Measurements from ENCODE around the gene CENPP. TPM values are rescaled to one million over a fixed set of nuclear protein-coding genes. Genes with fewer than 3 reads are reported as not detected.

Gene CENPP
- total RNA-seq, 1 donor from 2014 or later, result 1.2 TPM

DNA sequence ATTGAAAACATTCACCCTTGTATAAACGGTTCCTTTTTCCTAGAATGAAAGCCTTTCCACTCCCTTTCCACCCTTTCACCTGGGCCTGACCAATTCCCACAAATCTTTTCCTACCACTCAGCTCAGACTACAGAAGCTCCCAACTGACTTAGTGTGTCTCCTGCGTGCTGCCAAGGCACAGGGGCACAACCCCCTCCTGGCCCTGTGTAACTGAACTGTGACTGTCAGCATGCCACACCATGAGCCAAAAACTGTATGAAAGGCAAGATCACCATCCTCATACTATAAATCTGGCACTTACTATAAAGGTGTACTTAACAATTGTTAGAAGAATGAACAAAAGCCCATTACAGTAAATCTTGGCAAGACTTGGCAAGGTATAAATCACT is 12.1 kb upstream of the CENPP start:
- DNase-seq (ENCODE audit: low read depth), result no peak

DNA sequence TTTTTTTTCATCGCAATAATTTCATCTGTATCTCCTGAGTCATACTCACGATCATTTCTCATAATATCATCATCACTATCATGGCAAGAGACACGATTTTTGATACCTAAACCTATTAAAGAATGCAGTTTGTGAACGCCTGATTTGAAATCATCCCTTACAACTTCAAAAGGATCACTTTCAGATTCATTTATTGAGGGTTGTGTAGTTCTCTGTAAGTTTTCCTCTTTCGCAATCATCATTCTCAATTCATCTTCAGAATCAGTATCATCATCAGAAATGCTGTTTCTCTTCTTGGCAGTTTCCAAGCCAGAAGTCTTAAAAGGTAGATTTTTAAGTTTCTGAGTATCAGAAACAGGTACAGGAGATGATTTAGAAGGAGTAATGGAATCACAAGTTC is 10.3 kb upstream of the CENPP start:
- no peak for DNase-seq (ENCODE audit: low read depth)

GRCh38 chr9:92324431-92324830 is 1.3 kb upstream of the CENPP start:
- no peak for DNase-seq (ENCODE audit: low read depth)

GRCh38 chr9:92324889-92325268 is 874 bp upstream of the CENPP start:
- no peak for DNase-seq (ENCODE audit: low read depth)

GRCh38 chr9:92325991-92326500 is 293 bp downstream of the CENPP start:
- DNase-seq (ENCODE audit: low read depth), result no peak

GRCh38 chr9:92327283-92327850 is 1.6 kb downstream of the CENPP start:
- DNase-seq (ENCODE audit: low read depth), result no peak

DNA sequence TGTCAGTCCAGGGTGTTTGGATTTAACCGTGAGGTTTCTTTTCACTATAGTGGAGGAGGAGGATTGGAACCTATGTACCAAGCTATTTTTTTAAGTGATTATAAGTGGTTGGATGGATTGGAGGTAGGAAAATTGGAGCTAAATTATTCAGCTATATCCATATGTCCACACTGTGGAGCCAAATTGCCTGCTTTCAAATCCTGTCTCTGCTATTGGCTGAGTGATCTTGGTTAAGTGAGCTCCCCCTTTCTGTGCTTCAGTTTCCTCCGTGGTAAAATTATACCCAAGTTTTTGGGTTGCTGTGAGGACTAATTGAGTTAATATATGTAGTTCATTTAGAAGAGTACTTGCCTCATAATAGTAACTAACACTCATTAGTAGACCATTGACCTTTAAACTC is 2.5 kb downstream of the CENPP start:
- peak; percentile 48 for DNase-seq (ENCODE audit: low read depth)

DNA sequence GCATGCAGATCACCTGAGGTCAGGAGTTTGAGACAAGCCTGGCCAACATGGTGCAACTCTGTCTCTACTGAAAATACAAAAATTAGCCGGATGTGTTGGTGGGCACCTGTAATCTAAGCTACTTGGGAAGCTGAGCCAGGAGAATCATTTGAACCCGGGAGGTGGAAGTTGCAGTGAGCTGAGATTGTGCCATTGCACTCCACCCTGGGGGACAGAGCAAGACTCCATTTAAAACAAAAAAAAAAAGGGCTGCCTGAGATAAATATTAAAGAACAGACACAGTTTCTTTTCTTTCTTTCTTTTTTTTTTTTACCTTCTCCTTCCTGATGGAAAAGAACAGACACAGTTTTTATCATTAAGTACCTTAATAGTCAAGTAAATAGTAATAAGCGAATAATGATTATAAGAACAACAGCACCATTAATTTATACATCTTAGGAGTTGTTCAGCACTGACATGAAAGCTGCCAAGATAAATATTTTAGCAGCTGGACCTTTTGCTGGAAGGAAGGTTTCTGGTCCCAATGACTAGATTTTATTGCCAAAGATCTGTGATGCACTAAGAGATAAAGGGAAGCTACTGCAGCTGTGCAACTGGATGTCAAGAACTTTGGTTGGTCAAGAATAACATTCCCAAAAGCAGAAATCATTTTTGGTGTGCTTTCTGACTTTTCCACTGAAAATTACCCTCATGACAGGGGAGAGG is 7.0 kb downstream of the CENPP start:
- no peak for DNase-seq (ENCODE audit: low read depth)

GRCh38 chr9:92333282-92333634 is 7.5 kb downstream of the CENPP start:
- no peak for DNase-seq (ENCODE audit: low read depth)

GRCh38 chr9:92341578-92341977 is 15.8 kb downstream of the CENPP start:
- DNase-seq (ENCODE audit: low read depth), result no peak

DNA sequence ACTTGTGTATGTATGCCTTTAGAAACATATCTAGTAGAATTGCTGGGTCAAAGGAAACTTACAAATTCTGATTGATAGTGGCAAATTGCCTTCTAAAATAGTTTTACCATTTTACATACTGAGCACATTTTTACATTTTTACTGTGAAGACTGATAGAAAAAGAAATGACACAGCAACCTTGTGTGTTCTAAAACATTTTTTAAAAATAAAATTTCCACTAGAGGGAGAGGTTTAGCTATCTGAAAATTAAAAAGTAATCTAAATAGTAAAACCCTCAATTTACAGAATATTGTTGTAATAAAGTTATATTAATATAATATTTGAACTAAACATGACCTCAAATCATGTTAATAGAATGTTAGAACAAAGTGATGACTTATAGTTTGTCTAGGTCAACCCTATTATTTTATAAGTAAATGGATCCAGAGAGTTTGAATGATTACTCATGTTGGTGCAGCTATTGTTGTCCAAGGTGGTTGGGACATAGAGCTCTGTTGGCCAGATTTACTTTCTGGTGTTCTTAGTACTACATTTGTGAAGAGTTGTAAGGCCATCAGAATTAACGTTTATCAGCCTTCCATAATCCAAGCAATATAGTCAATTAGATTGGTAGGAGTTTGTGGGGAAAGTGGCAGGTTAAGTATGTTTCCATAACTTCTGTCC is 17.2 kb downstream of the CENPP start:
- DNase-seq (ENCODE audit: low read depth), result no peak

DNA sequence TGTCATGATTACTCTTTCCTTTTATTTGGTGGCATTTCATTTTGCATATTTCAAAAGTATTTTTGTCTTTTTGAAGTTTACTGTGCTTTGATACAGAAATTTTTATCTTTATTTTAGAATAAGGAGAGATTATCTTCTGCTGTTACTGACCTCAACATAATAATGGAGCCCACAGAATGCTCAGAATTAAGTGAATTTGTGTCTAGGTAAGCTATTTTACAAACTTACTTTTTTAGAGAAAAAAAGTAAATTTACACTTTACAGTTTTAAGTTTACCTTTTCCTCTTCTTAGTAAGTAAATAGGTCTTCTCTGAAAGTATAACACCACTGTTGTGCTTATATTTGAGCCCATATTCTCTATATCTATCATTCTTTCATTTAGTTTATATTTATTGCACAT is 19.8 kb downstream of the CENPP start:
- no peak for DNase-seq (ENCODE audit: low read depth)

DNA sequence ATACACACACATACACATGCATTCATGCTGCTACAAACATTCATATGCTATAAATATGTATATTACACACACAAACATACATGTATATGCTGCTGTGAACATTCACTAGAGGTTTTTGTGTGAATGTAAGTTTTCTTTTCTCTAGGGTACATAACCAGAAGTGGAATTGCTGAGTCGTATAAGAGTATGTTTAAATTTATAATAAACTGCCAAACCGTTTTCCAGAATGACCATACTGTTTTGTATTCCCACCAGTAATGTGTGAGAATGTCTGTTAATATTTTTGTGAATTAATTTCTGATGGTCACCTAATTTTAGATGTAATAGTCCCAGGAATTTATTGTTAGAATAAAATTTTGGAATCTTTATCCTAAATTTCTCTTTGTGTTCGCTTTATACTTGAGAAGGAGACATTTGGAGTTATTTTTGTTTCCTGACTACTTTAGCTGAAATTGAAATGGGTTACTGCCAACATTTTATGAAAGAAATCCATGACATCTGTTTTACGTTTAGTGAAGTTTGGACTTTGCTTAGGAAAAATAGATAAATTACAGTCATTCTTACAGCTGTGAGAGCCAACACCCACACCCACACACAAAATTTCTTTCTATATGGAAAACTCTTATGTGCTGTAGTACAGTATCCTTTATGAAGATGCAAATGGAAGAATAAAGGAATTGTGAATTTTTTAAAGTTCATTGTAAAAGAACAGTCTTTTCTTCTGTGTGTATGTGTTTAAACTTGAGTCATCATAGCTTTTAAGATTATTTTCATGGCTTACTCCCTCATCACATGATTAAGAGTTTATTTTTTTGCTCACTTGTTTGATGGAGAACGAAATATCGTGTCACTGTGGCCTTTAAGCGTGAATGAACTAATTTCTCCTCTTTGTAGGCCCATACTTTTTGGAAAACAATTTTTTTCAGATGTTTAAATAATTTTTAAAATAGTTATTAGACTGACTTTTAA is 24.3 kb downstream of the CENPP start:
- no peak for DNase-seq (ENCODE audit: low read depth)

DNA sequence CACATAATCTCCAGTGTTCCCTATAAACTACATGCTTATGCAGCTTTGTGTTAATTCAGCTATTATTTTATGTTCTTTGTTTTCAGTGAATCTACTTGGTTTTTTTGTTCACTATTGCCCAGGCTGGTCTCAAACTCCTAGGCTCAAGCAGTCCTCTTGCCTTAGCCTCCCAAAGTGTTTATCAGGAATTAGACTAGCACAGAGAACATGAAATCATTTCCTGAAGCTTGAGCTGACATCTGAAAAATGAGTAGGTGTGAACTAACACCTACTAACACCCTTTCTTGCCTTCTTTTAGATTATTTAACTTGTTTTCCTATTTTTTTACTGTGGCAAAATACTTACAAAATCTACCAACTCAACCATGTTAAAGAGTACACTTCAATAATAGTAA is 25.0 kb downstream of the CENPP start:
- no peak for DNase-seq (ENCODE audit: low read depth)

GRCh38 chr9:92353051-92353450 is 27.3 kb downstream of the CENPP start:
- no peak for DNase-seq (ENCODE audit: low read depth)

DNA sequence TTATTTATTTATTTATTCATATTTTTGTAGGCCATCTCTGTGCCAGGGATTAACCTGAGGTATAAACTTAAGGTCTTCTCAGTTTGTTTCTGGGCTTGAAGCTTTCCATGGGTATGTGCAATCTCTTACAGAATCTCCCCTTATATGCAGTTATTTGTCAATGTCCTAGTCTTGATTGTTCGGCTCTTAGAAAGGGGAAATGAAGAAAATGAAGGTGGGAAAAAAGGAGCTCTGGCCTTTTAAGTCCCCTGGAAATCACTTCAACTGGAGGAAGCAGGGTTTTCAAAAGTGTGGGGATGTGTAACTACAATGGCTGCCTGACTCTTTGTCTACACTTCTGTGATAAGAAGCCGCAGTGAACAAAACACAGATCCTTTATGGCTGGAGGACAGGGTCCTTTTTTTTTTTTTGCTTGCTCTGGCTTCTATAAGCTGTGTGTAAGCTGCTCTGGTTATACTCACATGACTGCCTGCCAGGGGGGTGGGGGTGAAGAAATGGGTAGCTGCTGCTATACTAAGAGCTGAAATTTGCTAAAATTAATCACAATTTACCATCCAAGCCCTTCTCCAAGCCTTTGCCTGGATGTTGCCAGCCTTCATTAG is 33.7 kb downstream of the CENPP start:
- no peak for DNase-seq (ENCODE audit: low read depth)

DNA sequence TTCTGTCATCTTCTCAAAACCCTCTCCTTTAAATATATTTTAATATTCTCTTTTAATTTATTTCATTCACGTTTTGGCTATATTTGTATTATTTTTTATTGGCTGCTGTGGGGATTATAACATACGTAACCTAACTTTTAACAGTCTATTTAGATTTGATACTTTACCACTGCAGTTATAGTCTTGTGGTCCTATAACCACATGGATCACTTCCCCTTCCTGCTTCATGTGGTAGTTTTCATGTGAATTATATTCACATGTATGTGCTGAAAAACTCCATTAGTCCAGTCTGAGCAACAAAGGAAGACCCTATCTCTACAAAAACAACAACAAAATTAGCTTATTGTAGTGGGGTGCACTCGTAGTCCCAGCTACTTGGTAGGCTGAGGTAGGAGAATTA is 34.3 kb downstream of the CENPP start:
- no peak for DNase-seq (ENCODE audit: low read depth)

DNA sequence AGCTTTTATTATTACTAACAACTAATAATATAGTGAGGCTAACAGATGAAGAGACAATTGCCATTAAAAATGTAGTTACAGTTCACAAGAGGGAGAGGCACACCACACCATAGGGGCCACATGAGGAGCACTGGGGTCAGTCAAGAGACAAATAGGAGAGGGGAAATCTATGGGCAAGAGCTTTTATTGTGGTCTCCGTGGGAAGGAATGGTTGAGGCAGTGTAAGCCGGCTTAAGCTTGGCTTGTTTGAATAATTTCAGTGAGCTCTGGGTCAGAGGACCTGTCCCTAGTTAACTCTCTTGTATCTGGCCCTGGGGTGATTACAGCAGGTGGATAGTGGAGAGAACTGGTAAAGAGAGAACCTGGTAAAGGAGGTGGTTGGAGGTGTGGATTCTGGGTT is 43.3 kb downstream of the CENPP start:
- DNase-seq (ENCODE audit: low read depth), result no peak

GRCh38 chr9:92373167-92373566 is 47.4 kb downstream of the CENPP start:
- DNase-seq (ENCODE audit: low read depth), result no peak

GRCh38 chr9:92377876-92378275 is 52.1 kb downstream of the CENPP start:
- no peak for DNase-seq (ENCODE audit: low read depth)

DNA sequence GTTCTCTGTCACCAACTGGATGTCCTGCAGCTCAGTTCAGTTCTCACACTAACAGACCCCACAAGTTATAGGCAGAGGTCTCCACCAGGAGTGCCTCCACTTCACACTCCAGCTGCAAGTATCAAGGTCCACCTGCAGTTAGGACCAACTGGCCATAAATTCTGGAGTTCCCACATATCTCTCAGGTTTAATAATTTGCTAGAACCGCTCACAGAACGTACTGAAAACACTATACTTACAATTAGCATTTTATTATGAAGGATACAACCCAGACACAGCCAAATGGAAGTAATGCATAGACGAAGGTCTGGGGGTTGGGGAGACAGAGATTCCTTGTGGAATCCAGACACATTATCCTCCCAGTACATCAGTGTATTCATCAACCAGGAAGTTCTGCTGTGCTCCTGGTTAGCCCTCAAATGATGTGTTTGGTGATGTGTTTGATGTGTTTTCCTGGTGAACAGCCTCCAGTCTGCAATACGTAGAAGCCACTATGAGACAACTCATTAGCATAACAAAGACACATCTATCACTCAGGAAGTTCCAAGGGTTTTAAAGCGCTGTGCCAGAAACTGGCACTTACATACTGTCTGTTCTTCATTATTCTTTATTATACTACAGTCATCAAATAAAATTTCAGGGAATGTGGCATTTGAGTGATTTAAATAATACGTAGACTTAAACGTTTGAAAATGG is 53.3 kb downstream of the CENPP start:
- DNase-seq (ENCODE audit: low read depth), result no peak
